Fibroblast of lung (primary cell): ENCODE results near the gene TIMM50.

Source experiments
- EZH2 ChIP-seq: IDR thresholded peaks from 2 replicates; pipeline ENCODE4 v1.5.1; 2012; ENCODE audit warnings: low read length, control low read depth, mild to moderate bottlenecking; ENCODE audit errors: missing control alignments
- TF ChIP-seq, protein P1 (sequence below), 2 donors: IDR thresholded peaks in 1 of 2; conservative IDR thresholded peaks in 1 of 2; 1 replicate in 1 of 2; 2 replicates in 1 of 2; pipeline ENCODE4 v1.5.1; 2011 to 2012; ENCODE audit warnings: low read length in 2 of 2, control low read depth in 1 of 2, inconsistent platforms in 1 of 2, low read depth in 1 of 2, mild to moderate bottlenecking in 1 of 2

DNA sequence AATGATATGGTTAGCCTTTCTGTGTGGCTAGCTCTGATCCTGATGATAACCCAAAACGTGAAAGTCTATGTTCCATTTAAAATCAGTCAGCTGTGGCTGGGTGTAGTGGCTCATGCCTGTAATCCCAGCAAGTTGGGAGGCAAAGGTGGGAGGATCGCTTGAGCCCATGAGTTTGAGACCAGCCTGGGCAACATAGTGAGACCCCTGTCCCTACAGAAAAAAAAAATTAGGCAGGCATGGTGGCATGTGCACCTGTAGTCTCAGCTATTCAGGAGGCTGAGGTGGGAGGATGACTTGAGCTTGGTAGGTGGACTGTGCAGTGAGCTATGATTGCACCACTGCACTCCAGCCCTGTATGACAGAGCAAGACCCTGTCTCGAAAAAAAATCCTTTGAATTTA lies 53.2 kb downstream of the TIMM50 start:
- TF ChIP-seq, protein P1, sequence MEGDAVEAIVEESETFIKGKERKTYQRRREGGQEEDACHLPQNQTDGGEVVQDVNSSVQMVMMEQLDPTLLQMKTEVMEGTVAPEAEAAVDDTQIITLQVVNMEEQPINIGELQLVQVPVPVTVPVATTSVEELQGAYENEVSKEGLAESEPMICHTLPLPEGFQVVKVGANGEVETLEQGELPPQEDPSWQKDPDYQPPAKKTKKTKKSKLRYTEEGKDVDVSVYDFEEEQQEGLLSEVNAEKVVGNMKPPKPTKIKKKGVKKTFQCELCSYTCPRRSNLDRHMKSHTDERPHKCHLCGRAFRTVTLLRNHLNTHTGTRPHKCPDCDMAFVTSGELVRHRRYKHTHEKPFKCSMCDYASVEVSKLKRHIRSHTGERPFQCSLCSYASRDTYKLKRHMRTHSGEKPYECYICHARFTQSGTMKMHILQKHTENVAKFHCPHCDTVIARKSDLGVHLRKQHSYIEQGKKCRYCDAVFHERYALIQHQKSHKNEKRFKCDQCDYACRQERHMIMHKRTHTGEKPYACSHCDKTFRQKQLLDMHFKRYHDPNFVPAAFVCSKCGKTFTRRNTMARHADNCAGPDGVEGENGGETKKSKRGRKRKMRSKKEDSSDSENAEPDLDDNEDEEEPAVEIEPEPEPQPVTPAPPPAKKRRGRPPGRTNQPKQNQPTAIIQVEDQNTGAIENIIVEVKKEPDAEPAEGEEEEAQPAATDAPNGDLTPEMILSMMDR (conservative IDR thresholded peaks at IDR 0.05 in 1 of 2, IDR thresholded peaks at IDR 0.05 in 1 of 2; ENCODE audit: low read depth in 1 of 2, low read length in 2 of 2), result no peak
- no peak for TF ChIP-seq EZH2
